GDM1 (cell line): ENCODE data around the gene CDAN1.

ENCODE experiments used
- DNase-seq: peaks from one replicate; lab custom pipeline; 2025; lab: John Stamatoyannopoulos, UW

Gene CDAN1

GRCh38 chr15:42733027-42733426, 3.9 kb downstream of the CDAN1 start:
- DNase-seq = no peak

- DNase-seq = no peak
These were observed 4.7 kb downstream of the CDAN1 start for GRCh38 chr15:42732095-42732827.

GRCh38 chr15:42731461-42731860, 5.5 kb downstream of the CDAN1 start:
- no peak for DNase-seq

- DNase-seq = no peak
These were observed 6.4 kb downstream of the CDAN1 start for GRCh38 chr15:42730536-42730935.

GRCh38 chr15:42730135-42730534, 6.8 kb downstream of the CDAN1 start:
- no peak for DNase-seq

GRCh38 chr15:42729409-42729808, 7.5 kb downstream of the CDAN1 start:
- DNase-seq = no peak

GRCh38 chr15:42728972-42729371, 8.0 kb downstream of the CDAN1 start:
- DNase-seq = no peak

GRCh38 chr15:42728560-42728959, 8.4 kb downstream of the CDAN1 start:
- no peak for DNase-seq

GRCh38 chr15:42727750-42728381, 9.1 kb downstream of the CDAN1 start:
- no peak for DNase-seq

GRCh38 chr15:42726114-42726513, 10.8 kb downstream of the CDAN1 start:
- DNase-seq = no peak

GRCh38 chr15:42725331-42725903, 11.5 kb downstream of the CDAN1 start:
- no peak for DNase-seq

- DNase-seq = no peak
These were observed 12.7 kb downstream of the CDAN1 start for GRCh38 chr15:42724276-42724675.

GRCh38 chr15:42723068-42723467, 13.9 kb downstream of the CDAN1 start:
- DNase-seq = no peak

GRCh38 chr15:42721916-42722315, 15.0 kb downstream of the CDAN1 start:
- no peak for DNase-seq

GRCh38 chr15:42721016-42721415, 15.9 kb downstream of the CDAN1 start:
- no peak for DNase-seq

- DNase-seq = no peak
These were observed 16.9 kb downstream of the CDAN1 start for GRCh38 chr15:42720071-42720470.

GRCh38 chr15:42719043-42719442, 17.9 kb downstream of the CDAN1 start:
- no peak for DNase-seq

GRCh38 chr15:42716626-42717025, 20.3 kb downstream of the CDAN1 start:
- no peak for DNase-seq

GRCh38 chr15:42716125-42716524, 20.8 kb downstream of the CDAN1 start:
- DNase-seq = no peak

GRCh38 chr15:42712584-42712983, 24.3 kb downstream of the CDAN1 start:
- no peak for DNase-seq

- DNase-seq = no peak
These were observed 25.2 kb downstream of the CDAN1 start for GRCh38 chr15:42711746-42712145.

- DNase-seq = no peak
These were observed 26.3 kb downstream of the CDAN1 start for GRCh38 chr15:42710662-42711061.

GRCh38 chr15:42707873-42708544, 28.9 kb downstream of the CDAN1 start:
- DNase-seq = no peak
